GM23338 (cell line): ENCODE data around the gene KIAA0586. TPM values are rescaled to one million over a fixed set of nuclear protein-coding genes. Genes with fewer than 3 reads are reported as not detected.

Experiments
- ATAC-seq: fragments of 200-7000 bp; cut with Tn5 transposase; 3 replicates; pipeline ENCODE4 v1.9.1; 2020
- DNase-seq: peaks from one replicate; pipeline ENCODE4 v3.0.0-alpha.2; 2015; ENCODE audit warnings: low spot score
- H2AFZ ChIP-seq: fragments of 200-600 bp; sonication (generic); 2 replicates; pipeline ENCODE4 v1.8.0; 2016; ENCODE audit warnings: antibody characterized with exemption, mild to moderate bottlenecking, moderate library complexity
- H3F3A ChIP-seq: fragments of 200-600 bp; sonication (generic); replicated peaks from 2 replicates; pipeline ENCODE4 v1.8.0; 2017; ENCODE audit warnings: antibody characterized with exemption, mixed run types, low read depth
- H3K27ac ChIP-seq: fragments of 200-600 bp; sonication (generic); 2 replicates; pipeline ENCODE4 v1.6.1; 2016; ENCODE audit warnings: low read depth
- H3K27me3 ChIP-seq: fragments of 200-600 bp; sonication (generic); 2 replicates; pipeline ENCODE4 v1.8.0; 2016; ENCODE audit warnings: mild to moderate bottlenecking, mixed run types, moderate library complexity; ENCODE audit not compliant: insufficient read depth
- H3K36me3 ChIP-seq: fragments of 200-600 bp; sonication (generic); 2 replicates; pipeline ENCODE4 v1.8.0; 2016; ENCODE audit warnings: mild to moderate bottlenecking; ENCODE audit not compliant: insufficient read depth
- H3K4me1 ChIP-seq: fragments of 200-600 bp; sonication (generic); 2 replicates; pipeline ENCODE4 v1.8.0; 2016; ENCODE audit warnings: mild to moderate bottlenecking, moderate library complexity; ENCODE audit not compliant: insufficient read depth
- H3K4me2 ChIP-seq: fragments of 200-600 bp; sonication (generic); 2 replicates; pipeline ENCODE4 v1.7.1; 2017; ENCODE audit warnings: mixed run types
- H3K4me3 ChIP-seq: fragments of 200-600 bp; sonication (generic); 2 replicates; pipeline ENCODE4 v1.6.1; 2016; ENCODE audit warnings: mixed run types
- H3K79me2 ChIP-seq: fragments of 200-600 bp; sonication (generic); replicated peaks from 2 replicates; pipeline ENCODE4 v1.8.0; 2017; ENCODE audit warnings: mild to moderate bottlenecking; ENCODE audit not compliant: insufficient read depth
- H3K9me2 ChIP-seq: fragments of 200-600 bp; sonication (generic); 2 replicates; pipeline ENCODE4 v1.8.0; 2017; ENCODE audit not compliant: insufficient read depth
- H4K20me1 ChIP-seq: fragments of 200-600 bp; sonication (generic); replicated peaks from 2 replicates; pipeline ENCODE4 v1.8.0; 2017; ENCODE audit warnings: mild to moderate bottlenecking; ENCODE audit not compliant: insufficient read depth
- H3K27ac Mint-ChIP-seq: 2 replicates; pipeline ENCODE4 v1.8.0; 2020; ENCODE audit warnings: inconsistent platforms, mild to moderate bottlenecking, moderate library complexity, mixed read lengths
- H3K27me3 Mint-ChIP-seq: 3 replicates; pipeline ENCODE4 v1.8.0; 2022; ENCODE audit warnings: low read depth, mild to moderate bottlenecking, moderate library complexity, mixed read lengths, inconsistent platforms; ENCODE audit not compliant: insufficient read depth, poor library complexity
- H3K36me3 Mint-ChIP-seq: 3 replicates; pipeline ENCODE4 v1.8.0; 2021; ENCODE audit warnings: low read depth, mild to moderate bottlenecking, inconsistent platforms, moderate library complexity, mixed read lengths
- H3K4me1 Mint-ChIP-seq: 3 replicates; pipeline ENCODE4 v1.8.0; 2020; ENCODE audit warnings: mild to moderate bottlenecking, inconsistent platforms, mixed read lengths
- H3K4me3 Mint-ChIP-seq: 3 replicates; pipeline ENCODE4 v1.8.0; 2021; ENCODE audit warnings: moderate library complexity, mild to moderate bottlenecking, inconsistent platforms, mixed read lengths
- H3K9me3 Mint-ChIP-seq: 3 replicates; pipeline ENCODE4 v1.8.0; 2020; ENCODE audit warnings: moderate library complexity, mild to moderate bottlenecking, inconsistent platforms, mixed read lengths
- CREB1 ChIP-seq: fragments of 250-450 bp; sonication (Bioruptor Pico); IDR thresholded peaks from 2 replicates; pipeline ENCODE4 v1.5.0; 2020; ENCODE audit warnings: low read depth, mild to moderate bottlenecking, moderate library complexity
- EZH2 ChIP-seq: fragments of 200-600 bp; sonication (generic); IDR thresholded peaks from one replicate; pipeline ENCODE4 v1.8.0; 2017; ENCODE audit warnings: antibody characterized with exemption, mild to moderate bottlenecking, low read depth; ENCODE audit not compliant: unreplicated experiment
- EZH2phosphoT487 ChIP-seq: fragments of 200-600 bp; sonication (generic); IDR thresholded peaks from one replicate; pipeline ENCODE4 v1.8.1; 2018; ENCODE audit warnings: antibody characterized with exemption; ENCODE audit not compliant: unreplicated experiment
- JUNB ChIP-seq: IDR thresholded peaks from one replicate; pipeline ENCODE4 v1.6.1; 2016; ENCODE audit warnings: antibody characterized with exemption; ENCODE audit not compliant: unreplicated experiment
- NANOG ChIP-seq: IDR thresholded peaks from 2 replicates; pipeline ENCODE4 v1.6.1; 2016; ENCODE audit warnings: antibody characterized with exemption, borderline replicate concordance
- POLR2AphosphoS5 ChIP-seq: IDR thresholded peaks from 2 replicates; pipeline ENCODE4 v1.6.1; 2016; ENCODE audit warnings: antibody characterized with exemption, low read depth
- STAT1 ChIP-seq: IDR thresholded peaks from one replicate; pipeline ENCODE4 v1.6.1; 2016; ENCODE audit warnings: antibody characterized with exemption; ENCODE audit not compliant: unreplicated experiment
- ZNF114 ChIP-seq: fragments of 250-450 bp; sonication (Bioruptor Pico); IDR thresholded peaks from 2 replicates; pipeline ENCODE4 v1.5.0; 2020; ENCODE audit warnings: mild to moderate bottlenecking, moderate library complexity
- ZNF331 ChIP-seq: fragments of 250-450 bp; sonication (Bioruptor Pico); IDR thresholded peaks from 2 replicates; pipeline ENCODE4 v1.5.0; 2020; ENCODE audit warnings: low read depth, mild to moderate bottlenecking, moderate library complexity
- ZNF462 ChIP-seq: fragments of 250-450 bp; sonication (Bioruptor Pico); IDR thresholded peaks from 2 replicates; pipeline ENCODE4 v1.5.0; 2020; ENCODE audit warnings: mild to moderate bottlenecking, moderate library complexity
- polyA plus RNA-seq: library from polyadenylated mRNA; unstranded; fragments of >200 nt; fragmentation: Nextera tagmentation; extraction: Ambion mirVana; gene quantifications from 2 replicates; pipeline ENCODE4 v1.2.1, GENCODE V29; 2016
- total RNA-seq: library from RNA; depleted of rRNA; stranded (reverse); fragments of >200 nt; shearing (Covaris generic); gene quantifications from 2 replicates; pipeline ENCODE4 v1.2.3, GENCODE V29; 2014
- TF ChIP-seq, protein P1 (sequence below): IDR thresholded peaks from 2 replicates; pipeline ENCODE4 v1.6.1; 2016; ENCODE audit warnings: antibody characterized with exemption
- TF ChIP-seq, protein P2 (sequence below), 2 experiments: fragments of 200-600 bp in 1 of 2; sonication (generic) in 1 of 2; conservative IDR thresholded peaks; 2 replicates each; pipeline versions ENCODE4 v1.5.1 to v1.6.1; 2016 to 2017; ENCODE audit warnings: antibody characterized with exemption in 2 of 2, low read depth in 2 of 2, mild to moderate bottlenecking in 2 of 2, moderate library complexity in 1 of 2
- TF ChIP-seq, protein P3 (sequence below): IDR thresholded peaks from one replicate; pipeline ENCODE4 v1.6.1; 2018; ENCODE audit warnings: antibody characterized with exemption; ENCODE audit not compliant: unreplicated experiment

KIAA0586 gene
- total and polyA plus RNA-seq, 2 experiments from 2014 or later: 22.2 to 23.7 TPM

DNA sequence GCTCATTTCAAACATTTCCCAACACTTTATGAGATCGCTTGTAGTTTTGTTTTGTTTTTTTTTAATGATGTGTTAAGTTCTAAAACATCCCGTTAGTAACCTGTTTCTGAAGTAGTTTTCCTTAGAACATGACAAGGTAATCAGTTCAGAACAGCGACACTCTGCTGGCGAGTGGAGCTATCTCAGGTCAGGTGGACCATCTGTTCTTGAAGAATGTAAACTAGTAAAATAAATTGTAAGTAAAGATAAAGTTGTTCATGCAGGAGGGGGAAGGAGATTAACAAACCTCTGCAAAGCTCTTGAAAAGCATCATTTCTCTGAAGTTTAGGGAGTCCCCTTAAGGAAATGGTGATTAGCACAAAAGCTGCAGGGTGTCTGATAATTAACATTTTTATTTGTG, 138.3 kb downstream of the KIAA0586 start:
- no peak overlapping the region for H2AFZ ChIP-seq
- H3K4me2 ChIP-seq: no peak overlapping the region
- no peaks in the 10 kb centered on the region for H3K27me3 Mint-ChIP-seq
- peaks cover 11% of the 10 kb centered on the region; the same call in 2 of the 3 replicates for H3K4me1 Mint-ChIP-seq
- H3K36me3 Mint-ChIP-seq: no peaks in the 10 kb centered on the region
- no peaks in the 10 kb centered on the region for H3K79me2 ChIP-seq
- 0 out of 2 replicates have a peak, but pooled peaks cover 4% of the 10 kb centered on the region for H3K4me1 ChIP-seq
- no peaks in the 10 kb centered on the region for H4K20me1 ChIP-seq
- no peak for DNase-seq
- no peak overlapping the region for H3K27ac ChIP-seq
- no peak for TF ChIP-seq ZNF331 (CRISPR knock-in tag)
- TF ChIP-seq ZNF114 (CRISPR knock-in tag): no peak
- TF ChIP-seq CREB1: no peak
- TF ChIP-seq, protein P1, sequence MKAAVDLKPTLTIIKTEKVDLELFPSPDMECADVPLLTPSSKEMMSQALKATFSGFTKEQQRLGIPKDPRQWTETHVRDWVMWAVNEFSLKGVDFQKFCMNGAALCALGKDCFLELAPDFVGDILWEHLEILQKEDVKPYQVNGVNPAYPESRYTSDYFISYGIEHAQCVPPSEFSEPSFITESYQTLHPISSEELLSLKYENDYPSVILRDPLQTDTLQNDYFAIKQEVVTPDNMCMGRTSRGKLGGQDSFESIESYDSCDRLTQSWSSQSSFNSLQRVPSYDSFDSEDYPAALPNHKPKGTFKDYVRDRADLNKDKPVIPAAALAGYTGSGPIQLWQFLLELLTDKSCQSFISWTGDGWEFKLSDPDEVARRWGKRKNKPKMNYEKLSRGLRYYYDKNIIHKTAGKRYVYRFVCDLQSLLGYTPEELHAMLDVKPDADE: no peak
- no peak for TF ChIP-seq EZH2phosphoT487
- TF ChIP-seq, protein P2, sequence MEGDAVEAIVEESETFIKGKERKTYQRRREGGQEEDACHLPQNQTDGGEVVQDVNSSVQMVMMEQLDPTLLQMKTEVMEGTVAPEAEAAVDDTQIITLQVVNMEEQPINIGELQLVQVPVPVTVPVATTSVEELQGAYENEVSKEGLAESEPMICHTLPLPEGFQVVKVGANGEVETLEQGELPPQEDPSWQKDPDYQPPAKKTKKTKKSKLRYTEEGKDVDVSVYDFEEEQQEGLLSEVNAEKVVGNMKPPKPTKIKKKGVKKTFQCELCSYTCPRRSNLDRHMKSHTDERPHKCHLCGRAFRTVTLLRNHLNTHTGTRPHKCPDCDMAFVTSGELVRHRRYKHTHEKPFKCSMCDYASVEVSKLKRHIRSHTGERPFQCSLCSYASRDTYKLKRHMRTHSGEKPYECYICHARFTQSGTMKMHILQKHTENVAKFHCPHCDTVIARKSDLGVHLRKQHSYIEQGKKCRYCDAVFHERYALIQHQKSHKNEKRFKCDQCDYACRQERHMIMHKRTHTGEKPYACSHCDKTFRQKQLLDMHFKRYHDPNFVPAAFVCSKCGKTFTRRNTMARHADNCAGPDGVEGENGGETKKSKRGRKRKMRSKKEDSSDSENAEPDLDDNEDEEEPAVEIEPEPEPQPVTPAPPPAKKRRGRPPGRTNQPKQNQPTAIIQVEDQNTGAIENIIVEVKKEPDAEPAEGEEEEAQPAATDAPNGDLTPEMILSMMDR (conservative IDR thresholded peaks at IDR 0.05; ENCODE audit: low read depth in 2 of 2): no peak
- no peak for TF ChIP-seq STAT1
- no peak for TF ChIP-seq JUNB
- TF ChIP-seq NANOG: no peak
- TF ChIP-seq, protein P3, sequence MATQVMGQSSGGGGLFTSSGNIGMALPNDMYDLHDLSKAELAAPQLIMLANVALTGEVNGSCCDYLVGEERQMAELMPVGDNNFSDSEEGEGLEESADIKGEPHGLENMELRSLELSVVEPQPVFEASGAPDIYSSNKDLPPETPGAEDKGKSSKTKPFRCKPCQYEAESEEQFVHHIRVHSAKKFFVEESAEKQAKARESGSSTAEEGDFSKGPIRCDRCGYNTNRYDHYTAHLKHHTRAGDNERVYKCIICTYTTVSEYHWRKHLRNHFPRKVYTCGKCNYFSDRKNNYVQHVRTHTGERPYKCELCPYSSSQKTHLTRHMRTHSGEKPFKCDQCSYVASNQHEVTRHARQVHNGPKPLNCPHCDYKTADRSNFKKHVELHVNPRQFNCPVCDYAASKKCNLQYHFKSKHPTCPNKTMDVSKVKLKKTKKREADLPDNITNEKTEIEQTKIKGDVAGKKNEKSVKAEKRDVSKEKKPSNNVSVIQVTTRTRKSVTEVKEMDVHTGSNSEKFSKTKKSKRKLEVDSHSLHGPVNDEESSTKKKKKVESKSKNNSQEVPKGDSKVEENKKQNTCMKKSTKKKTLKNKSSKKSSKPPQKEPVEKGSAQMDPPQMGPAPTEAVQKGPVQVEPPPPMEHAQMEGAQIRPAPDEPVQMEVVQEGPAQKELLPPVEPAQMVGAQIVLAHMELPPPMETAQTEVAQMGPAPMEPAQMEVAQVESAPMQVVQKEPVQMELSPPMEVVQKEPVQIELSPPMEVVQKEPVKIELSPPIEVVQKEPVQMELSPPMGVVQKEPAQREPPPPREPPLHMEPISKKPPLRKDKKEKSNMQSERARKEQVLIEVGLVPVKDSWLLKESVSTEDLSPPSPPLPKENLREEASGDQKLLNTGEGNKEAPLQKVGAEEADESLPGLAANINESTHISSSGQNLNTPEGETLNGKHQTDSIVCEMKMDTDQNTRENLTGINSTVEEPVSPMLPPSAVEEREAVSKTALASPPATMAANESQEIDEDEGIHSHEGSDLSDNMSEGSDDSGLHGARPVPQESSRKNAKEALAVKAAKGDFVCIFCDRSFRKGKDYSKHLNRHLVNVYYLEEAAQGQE: no peak
- no peak for TF ChIP-seq EZH2
- no peak for TF ChIP-seq ZNF462 (CRISPR knock-in tag)
- no peak for TF ChIP-seq POLR2AphosphoS5
- H3K27me3 ChIP-seq: no peaks in the 10 kb centered on the region
- no peak overlapping the region for H3K4me3 Mint-ChIP-seq
- H3K9me2 ChIP-seq: no peaks in the 10 kb centered on the region
- ATAC-seq: no peak
- H3K9me3 Mint-ChIP-seq: no peaks in the 10 kb centered on the region
- no peaks in the 10 kb centered on the region for H3F3A ChIP-seq
- no peaks in the 10 kb centered on the region for H3K36me3 ChIP-seq
- no peak overlapping the region for H3K27ac Mint-ChIP-seq
- H3K4me3 ChIP-seq: no peak overlapping the region
